ENCODE results near the gene DOCK10.
A peak's percentile ranks its signal among the peaks of the same experiment; 100 is the strongest.

DOCK10 gene

DNA sequence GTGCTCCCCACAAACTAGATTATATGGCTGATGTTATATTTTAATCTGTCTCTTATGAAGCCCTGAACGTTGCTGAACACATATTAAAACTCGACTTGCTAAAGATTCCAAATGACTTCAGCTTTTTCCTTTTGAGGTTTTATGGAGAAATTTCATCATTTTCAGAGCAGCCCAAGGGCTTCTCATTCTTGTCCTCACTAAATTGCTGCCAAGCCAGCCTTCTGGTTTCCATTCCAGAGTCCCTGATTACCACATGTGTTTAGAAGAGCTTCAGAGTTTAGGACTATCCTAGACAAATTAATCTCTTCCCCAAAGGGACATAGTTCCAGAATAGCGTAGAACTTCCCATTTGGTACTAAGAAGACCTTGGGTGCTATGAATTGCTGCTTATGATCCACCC, 248.3 kb downstream of the DOCK10 start:
- DNase-seq (ENCODE audit: low read depth in 2 of 2, low spot score in 1 of 2) = no peak

DNA sequence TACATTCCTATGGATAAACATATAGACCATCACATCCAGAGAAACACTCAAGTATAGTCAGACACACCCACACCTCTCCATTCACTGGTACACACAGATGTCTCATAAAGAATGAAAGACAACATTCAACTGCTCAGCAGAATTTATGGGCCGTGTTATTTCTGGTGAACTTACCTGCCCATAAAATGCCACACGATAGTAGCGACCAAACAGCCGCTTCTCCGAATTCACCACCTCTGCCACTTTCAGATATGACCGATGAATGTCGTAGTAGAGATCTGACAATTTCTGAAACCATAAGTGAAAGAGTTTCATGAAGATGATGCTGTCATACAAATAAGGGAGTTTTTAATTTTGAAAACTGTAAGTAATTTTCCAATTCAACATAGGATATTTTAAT, 255.4 kb downstream of the DOCK10 start:
- DNase-seq (ENCODE audit: low read depth in 2 of 2, low spot score in 1 of 2) = no peak

DNA sequence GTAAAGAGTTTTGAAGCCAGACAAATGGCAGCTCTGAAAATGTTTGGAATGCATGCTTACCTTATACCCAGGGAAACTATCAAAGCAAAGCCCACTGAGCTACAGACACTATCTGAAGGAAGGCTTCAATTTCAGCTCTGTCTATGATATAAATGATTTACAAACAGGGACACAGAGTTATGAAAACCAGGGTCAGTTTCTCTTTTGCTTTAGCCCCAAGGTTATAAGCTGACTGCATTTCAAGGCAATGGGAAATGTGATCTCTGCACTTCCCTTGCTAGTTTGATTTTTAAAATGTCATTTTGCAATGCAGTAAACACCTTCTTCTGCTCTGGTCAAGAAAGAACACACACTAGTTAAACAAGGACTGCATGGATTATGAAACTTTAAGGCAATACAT, 260.9 kb downstream of the DOCK10 start:
- no peak for DNase-seq (ENCODE audit: low read depth in 2 of 2, low spot score in 1 of 2)

DNA sequence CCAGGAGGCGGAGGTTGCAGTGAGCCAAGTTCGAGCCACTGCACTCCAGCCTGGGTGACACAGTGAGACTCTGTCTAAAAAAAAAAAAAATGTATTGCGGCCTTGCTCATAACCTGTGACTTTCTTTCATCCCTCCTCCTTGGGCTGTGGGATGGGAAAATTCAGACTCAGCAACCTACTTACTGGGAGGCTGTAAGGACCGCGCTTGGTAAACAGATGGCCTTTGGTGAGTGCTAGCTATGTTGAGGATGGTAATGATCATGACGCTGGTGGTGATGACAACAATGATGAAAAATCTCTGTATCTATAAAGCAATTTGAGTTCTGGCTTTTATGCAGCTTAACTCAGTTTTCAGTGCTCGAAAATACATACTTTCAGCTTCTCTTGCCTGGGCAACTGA, 261.4 kb downstream of the DOCK10 start:
- DNase-seq (ENCODE audit: low read depth in 2 of 2, low spot score in 1 of 2) = no peak

DNA sequence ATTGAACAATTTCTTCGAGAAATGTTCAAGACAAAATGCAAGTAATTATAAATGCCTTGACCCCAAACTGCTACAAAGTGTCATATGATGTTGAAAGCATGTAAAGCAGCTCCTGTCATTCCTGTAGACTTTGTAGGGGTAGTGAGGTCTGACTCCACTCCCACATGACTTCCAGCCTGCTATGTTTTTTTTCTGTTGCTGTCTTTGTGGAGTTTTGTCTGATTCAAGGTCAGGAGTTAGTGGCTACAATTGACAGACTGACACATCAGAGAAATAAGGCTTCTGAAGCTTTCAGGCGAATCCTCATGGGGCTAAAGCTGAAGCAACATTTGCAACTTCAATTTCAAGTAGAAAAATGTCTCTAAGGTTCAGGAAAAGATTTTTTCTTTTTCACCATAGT, 262.2 kb downstream of the DOCK10 start:
- no peak for DNase-seq (ENCODE audit: low read depth in 2 of 2, low spot score in 1 of 2)

DNA sequence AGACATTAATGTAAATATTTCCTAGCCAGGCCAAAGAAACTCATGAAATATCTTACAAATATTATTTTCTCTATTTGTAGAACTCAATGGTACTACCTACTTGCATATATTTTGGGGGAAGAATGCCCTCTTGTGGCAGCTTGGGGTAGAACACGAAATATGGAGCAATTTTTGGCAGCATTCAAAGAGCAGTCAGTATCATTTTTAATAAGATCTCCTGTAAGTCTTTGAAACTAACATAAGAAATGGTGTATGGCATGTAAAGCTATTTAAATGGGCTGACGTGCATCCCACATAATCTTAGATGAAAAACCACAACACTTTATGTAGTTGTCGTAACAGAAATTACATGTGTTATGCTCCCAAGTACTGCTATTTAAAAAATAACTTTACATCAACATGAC, 263.8 kb downstream of the DOCK10 start:
- peak; percentile 18 to 19 for DNase-seq (ENCODE audit: low read depth in 2 of 2, low spot score in 1 of 2)

DNA sequence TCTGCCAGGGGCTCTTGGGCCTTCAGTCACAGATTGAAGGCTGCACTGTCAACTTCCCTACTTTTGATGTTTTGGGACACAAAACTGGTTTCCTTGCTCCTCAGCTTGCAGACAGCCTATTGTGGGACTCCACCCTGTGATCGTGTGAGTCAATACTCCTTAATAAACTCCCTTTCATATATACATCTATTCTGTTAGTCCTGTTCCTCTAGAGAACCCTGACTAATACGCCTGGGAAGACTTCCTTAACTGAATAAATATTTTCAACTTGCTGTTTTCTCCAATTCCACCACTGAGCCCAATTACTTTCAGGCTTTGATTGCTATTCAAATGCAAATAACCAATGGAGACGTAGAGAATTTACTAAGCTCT, 264.7 kb downstream of the DOCK10 start:
- no peak for DNase-seq (ENCODE audit: low read depth in 2 of 2, low spot score in 1 of 2)

DNA sequence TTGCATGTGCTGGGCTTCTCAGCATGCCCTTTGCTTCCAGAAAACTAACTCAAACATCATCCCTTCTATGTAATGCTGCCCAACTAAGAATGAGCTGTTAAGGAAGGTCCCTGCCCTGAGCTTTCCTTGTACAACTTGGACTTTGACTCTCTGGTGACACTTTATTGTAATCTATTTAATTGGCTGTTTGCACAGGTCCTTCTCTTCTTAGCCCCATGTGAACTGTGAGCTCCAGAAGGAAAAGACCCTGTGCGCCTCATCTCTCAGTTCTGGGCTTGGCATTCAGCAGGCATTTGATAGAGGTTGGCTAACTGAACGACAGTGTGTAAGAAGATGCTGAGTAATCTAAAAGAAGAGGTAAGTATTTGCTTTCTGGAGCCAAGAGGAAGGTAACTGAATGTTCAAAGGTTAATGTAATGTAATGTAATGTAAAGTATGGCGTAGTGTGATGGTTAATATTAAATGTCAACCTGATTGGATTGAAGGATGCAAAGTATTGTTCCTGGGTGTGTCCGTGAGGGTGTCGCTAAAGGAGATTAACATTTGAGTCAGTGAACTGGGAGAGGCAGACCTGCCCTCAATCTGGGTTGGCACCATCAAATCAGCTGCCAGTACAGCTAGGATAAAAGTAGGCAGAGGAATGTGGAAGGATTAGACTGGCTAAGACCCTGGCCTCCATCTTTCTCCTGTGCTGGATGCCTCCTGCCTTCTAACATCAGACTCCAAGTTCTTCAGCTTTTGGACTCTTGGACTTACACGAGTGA, 265.3 kb downstream of the DOCK10 start:
- no peak for DNase-seq (ENCODE audit: low read depth in 2 of 2, low spot score in 1 of 2)

DNA sequence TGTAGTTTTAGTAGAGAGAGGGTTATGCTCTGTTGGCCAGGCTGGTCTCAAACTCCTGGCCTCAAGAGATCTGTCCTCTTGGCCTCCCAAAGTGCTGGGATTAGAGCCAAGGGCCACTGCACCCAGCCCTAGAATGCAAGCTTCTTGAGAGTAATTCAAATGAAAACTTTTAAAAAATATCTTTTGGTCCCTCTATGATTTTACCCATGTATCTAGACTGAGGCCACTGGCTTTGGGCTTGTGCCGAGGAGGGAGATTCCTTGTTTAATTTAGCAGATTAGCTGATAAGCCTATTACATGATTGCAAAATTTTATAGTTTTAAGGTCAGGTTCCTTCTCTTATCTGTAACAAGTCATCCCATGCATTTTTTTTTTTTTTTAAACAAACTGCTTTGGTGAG, 266.6 kb downstream of the DOCK10 start:
- DNase-seq (ENCODE audit: low read depth in 2 of 2, low spot score in 1 of 2) = no peak

DNA sequence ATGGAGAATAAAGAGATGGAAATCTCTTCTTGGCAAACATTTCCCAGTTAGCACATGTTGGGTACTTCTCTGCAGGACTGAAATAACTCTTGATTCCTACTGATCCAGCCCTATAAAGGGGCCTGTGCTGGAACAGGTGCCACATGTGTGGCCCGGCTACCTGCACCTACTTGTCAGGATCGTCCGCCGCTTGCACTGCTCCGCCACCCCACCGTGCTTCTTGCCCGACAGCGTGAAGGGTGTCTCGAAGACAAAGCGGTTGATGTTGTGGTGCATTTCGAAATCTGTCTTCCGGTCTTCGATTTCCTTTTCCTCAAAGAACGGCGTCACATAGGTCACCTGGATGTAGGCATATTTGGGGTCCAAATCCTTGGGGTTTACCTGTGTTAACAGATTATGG, 267.5 kb downstream of the DOCK10 start:
- DNase-seq (ENCODE audit: low read depth in 2 of 2, low spot score in 1 of 2) = no peak

DNA sequence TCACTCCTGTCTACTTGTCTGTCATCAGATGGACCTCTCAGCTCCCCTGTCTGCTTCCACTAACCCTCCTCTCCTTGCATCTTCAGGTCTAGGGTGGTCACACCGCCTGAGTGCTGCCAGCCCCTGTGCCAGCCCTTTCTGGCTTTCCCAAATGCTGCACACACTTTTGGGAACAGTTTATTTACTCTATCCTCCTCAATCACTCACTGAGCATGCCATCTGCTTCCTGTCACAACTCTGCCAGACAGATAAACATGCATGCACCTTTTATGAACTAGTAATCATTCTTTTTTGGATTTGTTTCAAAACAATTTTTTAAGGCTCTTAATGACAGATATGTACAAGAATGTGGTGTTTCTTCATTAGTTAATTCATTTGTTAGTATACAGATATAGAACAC, 269.8 kb downstream of the DOCK10 start:
- DNase-seq (ENCODE audit: low read depth in 2 of 2, low spot score in 1 of 2) = no peak

DNA sequence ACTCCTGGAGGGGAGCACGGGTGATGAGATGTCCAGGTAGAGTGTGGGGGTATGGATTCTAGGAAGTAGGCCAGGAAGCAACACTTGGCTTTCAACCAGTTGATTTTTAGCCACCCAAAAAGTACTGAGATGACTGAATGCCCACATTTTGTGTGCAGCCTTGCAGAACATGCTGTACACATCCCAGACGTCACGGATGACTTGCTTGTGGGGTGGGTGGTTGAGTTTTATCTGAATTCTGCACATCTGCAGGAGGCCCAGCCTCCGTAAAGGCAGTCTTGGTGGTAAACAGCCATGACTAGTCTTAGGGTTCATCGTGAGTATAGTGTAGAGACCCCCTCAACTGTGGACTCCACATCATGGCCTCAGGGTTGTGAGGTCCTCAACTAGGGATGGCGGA, 272.8 kb downstream of the DOCK10 start:
- no peak for DNase-seq (ENCODE audit: low read depth in 2 of 2, low spot score in 1 of 2)

DNA sequence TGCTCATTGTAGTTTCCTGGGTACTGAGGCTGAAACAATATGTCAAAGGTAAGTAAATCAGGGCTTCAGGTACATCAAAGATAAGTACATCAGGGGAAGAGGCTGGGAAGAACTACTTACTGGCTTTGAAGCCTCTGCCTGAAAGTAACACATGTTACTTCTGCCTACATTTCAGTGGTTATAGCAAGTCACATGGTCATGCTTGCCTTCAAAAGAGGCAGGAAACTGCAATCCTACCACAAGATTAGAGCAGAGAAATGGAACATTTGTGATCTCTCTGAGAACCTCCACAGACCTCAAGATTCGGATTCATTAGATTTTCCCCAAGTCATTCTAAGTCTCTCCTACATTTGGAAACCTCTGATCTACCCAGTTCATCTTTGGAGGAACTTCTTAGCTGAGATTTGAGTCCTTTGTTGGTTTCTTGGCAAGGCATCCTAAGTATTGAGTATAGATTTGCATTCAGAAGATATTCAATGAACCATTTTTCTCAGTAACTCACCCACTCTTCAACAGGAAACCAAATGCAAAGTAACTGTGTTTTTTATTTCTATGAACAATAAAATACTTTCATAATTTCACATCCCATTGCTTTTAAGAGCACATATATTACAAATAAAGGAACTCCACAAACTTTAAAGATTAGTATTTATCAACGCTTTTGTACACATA, 277.6 kb downstream of the DOCK10 start:
- no peak for DNase-seq (ENCODE audit: low read depth in 2 of 2, low spot score in 1 of 2)

DNA sequence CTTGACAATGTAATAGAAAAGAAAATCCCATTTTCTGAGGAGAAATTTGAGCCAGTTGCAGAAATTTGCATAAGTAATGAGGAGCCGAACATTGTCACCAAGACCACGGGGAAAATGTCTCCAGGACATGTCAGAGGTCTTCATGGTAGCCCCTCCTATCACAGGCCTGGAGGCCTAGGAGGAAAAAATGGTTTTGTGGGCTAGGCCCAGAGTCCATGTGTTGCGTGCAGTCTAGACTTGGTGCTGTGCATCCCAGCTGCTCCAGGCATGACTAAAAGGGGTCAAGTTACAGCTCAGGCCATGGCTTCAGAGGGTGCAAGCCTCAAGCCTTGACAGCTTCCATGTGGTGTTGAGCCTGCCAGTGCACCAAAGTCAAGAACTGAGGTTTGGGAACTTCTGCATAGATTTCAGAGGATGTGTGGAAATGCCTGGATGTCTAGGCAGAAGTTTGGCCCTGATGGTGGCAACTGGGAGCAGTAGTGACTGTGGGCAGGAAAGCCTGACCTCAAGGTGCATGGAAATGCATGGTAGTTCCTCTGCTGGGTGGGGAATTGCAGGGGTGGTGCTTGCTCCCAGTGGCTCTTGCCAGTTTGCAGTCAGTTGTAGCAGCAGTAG, 284.2 kb downstream of the DOCK10 start:
- no peak for DNase-seq (ENCODE audit: low read depth in 2 of 2, low spot score in 1 of 2)

DNA sequence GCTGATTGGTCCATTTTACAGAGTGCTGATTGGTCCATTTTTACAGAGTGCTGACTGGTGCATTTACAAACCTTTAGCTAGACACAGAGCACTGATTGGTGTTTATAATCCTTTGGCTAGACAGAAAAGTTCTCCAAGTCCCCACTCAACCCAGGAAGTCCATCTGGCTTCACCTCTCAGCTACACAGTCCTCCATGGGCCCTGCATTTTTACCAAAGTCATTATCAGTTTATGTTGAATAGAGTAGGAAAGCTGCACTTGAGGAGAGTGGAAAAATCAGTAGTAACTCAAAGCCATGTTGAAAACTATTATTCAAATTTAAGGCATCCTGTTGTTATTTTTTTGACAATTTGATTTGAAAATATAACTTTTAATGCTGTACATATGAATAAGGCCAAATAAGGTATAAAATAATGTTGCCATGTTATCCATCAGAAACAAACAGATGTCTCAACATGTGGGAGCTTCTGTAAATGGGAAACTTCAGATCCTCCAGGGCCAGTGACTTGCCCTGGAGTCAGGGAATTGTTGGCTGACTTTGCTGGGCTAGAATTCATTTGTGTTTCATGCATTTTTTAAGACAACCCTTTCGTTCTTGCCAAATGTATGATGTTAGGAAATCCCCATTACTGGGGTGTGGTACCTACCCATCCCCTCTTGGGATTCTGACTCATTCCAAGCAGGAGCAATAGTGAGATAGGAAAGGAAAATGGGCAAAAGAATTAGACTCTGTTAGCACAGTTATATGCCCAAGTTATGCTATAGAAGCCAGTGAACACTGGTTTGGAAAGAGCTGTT, 288.3 kb downstream of the DOCK10 start:
- no peak for DNase-seq (ENCODE audit: low read depth in 2 of 2, low spot score in 1 of 2)

DNA sequence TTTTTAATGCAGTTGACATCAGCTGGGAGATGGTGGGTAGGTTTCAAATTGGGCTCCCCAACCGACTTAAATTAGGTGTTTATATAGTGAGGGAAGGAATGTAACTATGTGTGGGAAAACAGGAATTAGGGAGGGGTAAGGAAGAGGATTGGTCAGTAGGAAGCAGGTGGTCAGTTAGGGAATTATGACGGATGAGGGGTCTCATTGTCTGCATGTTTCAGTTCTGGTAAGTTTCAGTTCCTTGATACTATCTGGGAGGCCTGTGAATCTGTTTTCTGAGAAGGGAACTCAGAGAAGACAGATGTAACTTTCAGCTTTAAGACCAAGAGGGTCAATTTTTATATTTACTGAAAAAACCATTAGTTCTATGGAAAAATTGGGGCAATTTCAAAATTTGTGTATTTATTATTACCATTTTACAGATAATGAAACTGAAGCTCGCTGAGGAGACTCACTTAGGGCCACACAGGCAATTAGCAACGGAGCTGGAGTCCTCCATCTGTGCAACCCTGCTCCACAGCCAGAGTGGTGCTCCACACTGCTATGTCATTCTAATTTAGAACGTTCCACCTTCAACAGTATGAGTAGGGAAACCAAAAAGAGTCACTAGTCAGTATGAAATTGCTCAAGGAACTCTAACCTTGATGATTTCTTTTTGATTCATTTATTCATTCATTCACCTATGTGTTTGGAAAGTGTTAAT, 290.1 kb downstream of the DOCK10 start:
- DNase-seq (ENCODE audit: low read depth in 2 of 2, low spot score in 1 of 2) = no peak

DNA sequence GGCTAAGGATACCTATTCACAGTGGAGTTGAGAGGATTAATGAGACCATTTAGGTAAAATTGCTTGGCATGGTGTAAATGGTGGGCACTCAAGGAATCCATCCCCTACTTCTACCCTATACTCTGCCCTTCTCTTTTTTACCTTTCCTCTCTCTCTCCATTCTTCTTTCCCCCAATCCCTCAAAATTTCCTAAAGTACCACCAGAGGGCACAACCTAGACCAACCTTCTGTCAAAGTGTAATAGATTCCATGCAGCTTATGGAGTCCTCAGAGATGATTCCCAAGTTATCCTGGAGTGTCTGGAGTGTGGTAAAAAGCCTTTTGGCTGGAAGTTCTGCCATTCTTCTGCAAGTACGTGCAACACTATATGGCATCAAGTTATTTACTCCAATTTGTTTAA, 293.1 kb downstream of the DOCK10 start:
- no peak for DNase-seq (ENCODE audit: low read depth in 2 of 2, low spot score in 1 of 2)

DNA sequence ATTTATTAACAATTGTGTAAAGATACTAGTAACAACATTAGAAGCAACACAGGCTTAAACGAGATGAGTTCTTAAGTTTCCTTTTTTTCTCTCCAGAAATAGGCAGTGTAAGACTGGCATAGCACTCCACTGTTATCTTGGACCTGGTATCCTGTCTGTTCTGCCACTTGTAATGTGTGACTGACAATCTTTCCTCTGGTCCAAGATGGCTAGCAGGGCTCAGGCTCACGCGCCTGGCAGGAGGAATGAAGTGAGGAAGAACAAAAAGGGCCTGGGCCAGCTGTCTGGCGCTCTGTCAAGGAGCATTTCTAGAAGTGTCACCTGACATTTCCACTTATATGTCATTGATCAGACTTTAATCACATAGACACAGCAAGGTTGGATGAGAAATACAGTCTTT, 294.5 kb downstream of the DOCK10 start:
- DNase-seq (ENCODE audit: low read depth in 2 of 2, low spot score in 1 of 2) = no peak

DNA sequence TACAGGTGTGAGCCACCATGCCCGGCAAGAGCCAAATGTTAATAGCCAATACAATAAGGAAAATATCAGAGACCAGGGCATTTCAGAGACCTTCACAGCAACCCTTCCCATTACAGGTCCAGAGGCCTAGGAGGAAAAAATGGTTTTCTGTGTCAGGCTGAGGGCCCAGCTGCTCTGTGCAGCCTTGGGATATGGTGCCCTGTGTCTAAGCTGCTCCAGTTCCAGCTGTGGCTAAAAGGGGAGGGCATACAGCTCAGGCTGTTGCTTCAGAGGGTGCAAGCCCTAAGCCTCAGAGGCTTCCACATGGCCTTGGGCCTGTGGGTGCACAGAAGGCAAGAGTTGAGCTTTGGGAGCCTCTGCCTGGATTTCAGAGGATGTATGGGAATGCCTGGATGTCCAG, 306.0 kb downstream of the DOCK10 start:
- no peak for DNase-seq (ENCODE audit: low read depth in 2 of 2, low spot score in 1 of 2)

DNA sequence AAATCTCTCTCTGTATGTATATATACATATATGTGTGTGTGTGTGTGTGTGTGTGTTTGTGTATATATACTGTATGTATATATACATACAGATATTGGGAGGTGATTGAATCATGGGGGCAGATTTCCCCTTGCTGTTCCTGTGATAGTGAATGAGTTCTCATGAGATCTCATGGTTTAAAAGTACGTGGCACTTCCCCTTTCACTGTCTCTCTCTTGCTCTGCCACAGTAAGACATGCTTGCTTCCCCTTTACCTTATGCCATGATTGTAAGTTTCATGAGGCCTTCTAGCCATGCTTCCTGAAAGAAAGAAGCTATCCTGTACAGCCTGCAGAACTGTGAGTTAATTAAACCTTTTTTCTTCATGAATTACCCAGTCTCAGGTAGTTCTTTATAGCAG, 307.3 kb downstream of the DOCK10 start:
- no peak for DNase-seq (ENCODE audit: low read depth in 2 of 2, low spot score in 1 of 2)

DNA sequence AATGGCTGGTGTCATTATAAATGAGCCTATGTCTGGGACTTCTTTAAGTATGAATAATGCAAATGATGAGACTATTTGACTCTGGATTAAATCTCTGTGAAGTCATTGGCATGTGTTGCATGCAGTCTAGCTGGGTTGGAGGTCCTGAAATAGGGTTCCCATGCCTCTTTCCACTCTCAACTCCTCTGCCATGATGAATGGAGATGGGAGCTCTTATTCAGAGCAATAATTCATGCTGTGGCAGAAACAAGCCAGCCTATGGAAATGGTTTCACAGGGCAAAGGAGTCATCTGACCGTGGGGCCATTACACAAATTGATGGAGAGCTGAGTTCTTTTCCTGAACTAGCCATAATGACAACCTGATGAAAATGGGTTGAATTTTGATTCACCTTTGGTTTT, 310.6 kb downstream of the DOCK10 start:
- no peak for DNase-seq (ENCODE audit: low read depth in 2 of 2, low spot score in 1 of 2)

All from stimulated activated CD8-positive, alpha-beta memory T cell treated with anti-CD3 and anti-CD28 coated beads, Interleukin-4, amount 100 ng/mL, for 4 hours (primary cell).